HCT116 (cell line): ENCODE data around the gene IGSF21. TPM values are rescaled to one million over a fixed set of nuclear protein-coding genes. Genes with fewer than 3 reads are reported as not detected.

Experiments used
- ATAC-seq: fragments of 200-7000 bp; cut with Tn5 transposase; 2 replicates; pipeline ENCODE4 v1.9.1; 2020; ENCODE audit warnings: mild to moderate bottlenecking, moderate library complexity
- BruUV-seq: library from RNA; stranded (reverse); fragments of 400-500 nt; replicated peaks from 2 replicates; lab custom pipeline; 2021; lab: Mats Ljungman, UMichigan
- CTCF ChIA-PET: fragments of 300-600 bp; sonication (Branson Sonifier 250); formaldehyde crosslinking; loops from one replicate; lab custom pipeline; 2021; ENCODE audit warnings: antibody characterized with exemption; lab: Charles Lee
- POLR2A ChIA-PET: fragments of 300-600, 350-600 bp; sonication (Branson Sonifier 250); formaldehyde crosslinking; loops from one replicate; lab custom pipeline; 2021; ENCODE audit warnings: antibody characterized with exemption; lab: Charles Lee
- RAD21 ChIA-PET, 2 experiments: fragments of 300-600 bp; sonication (Branson Sonifier 250); formaldehyde crosslinking; loops; one replicate each; lab custom pipeline; 2023; ENCODE audit warnings: low total read pairs in 2 of 2; ENCODE audit not compliant: uncharacterized antibody in 2 of 2, unreplicated experiment in 2 of 2, low non-redundant PET in 1 of 2; lab: Charles Lee
- DNase-seq: peaks from one replicate; pipeline ENCODE4 v3.0.0-alpha.2; 2010; ENCODE audit warnings: low read depth, low spot score
- H2AFZ ChIP-seq: fragments of 200-600 bp; shearing (Covaris generic), sonication (generic); 2 replicates; pipeline ENCODE4 v1.6.1; 2017; ENCODE audit warnings: low read depth, mixed run types, mixed read lengths, antibody characterized with exemption, low read length; ENCODE audit not compliant: poor library complexity, severe bottlenecking
- H3K27ac ChIP-seq: 2 replicates; pipeline ENCODE4 v1.5.1; 2012; ENCODE audit warnings: low read depth, low read length
- H3K27me3 ChIP-seq: fragments of 200-600 bp; sonication (generic); 2 replicates; pipeline ENCODE4 v1.6.1; 2016; ENCODE audit warnings: mixed run types, low read length, mixed read lengths; ENCODE audit not compliant: insufficient read depth
- H3K36me3 ChIP-seq, 2 experiments: fragments of 200-500 bp in 1 of 2; fragments of 200-600 bp in 1 of 2; sonication (Bioruptor generic) in 1 of 2; sonication (generic) in 1 of 2; 2 replicates each; pipeline versions ENCODE4 v1.5.1 to v1.6.1; 2014 to 2016; ENCODE audit warnings: low read length in 2 of 2, inconsistent platforms in 1 of 2, mixed read lengths in 1 of 2, mixed run types in 1 of 2; ENCODE audit not compliant: insufficient read depth in 2 of 2, control insufficient read depth in 1 of 2
- H3K4me1 ChIP-seq, 2 experiments: fragments of 200-600 bp in 1 of 2; sonication (generic) in 1 of 2; 2 replicates each; pipeline versions ENCODE4 v1.5.1 to v1.6.1; 2012 to 2017; ENCODE audit warnings: low read length in 2 of 2, inconsistent platforms in 1 of 2, mild to moderate bottlenecking in 1 of 2, mixed read lengths in 1 of 2, mixed run types in 1 of 2, moderate library complexity in 1 of 2; ENCODE audit not compliant: insufficient read depth in 2 of 2, control insufficient read depth in 1 of 2
- H3K4me2 ChIP-seq: fragments of 200-600 bp; sonication (generic); 2 replicates; pipeline ENCODE4 v1.6.1; 2017; ENCODE audit warnings: mixed run types, low read length, mixed read lengths
- H3K4me3 ChIP-seq, 2 experiments: fragments of 200-600 bp in 1 of 2; sonication (generic) in 1 of 2; replicated peaks in 1 of 2; 2 replicates each; pipeline ENCODE4 v1.5.1; 2011 to 2016; ENCODE audit warnings: low read length in 2 of 2, control low read depth in 1 of 2, low read depth in 1 of 2, mild to moderate bottlenecking in 1 of 2, mixed read lengths in 1 of 2, mixed run types in 1 of 2
- H3K79me2 ChIP-seq: fragments of 200-600 bp; sonication (generic); 2 replicates; pipeline ENCODE4 v1.6.1; 2017; ENCODE audit warnings: mild to moderate bottlenecking, mixed run types, low read length, moderate library complexity, mixed read lengths; ENCODE audit not compliant: insufficient read depth
- H3K9ac ChIP-seq: fragments of 200-600 bp; sonication (generic); 2 replicates; pipeline ENCODE4 v1.6.1; 2016; ENCODE audit warnings: low read length, mixed read lengths
- H3K9me2 ChIP-seq: fragments of 200-600 bp; sonication (generic), shearing (Covaris generic); 2 replicates; pipeline ENCODE4 v1.6.1; 2017; ENCODE audit warnings: mixed run types, mild to moderate bottlenecking, moderate library complexity; ENCODE audit not compliant: insufficient read depth
- H3K9me3 ChIP-seq, 2 experiments: fragments of 200-500 bp in 1 of 2; fragments of 200-600 bp in 1 of 2; sonication (Bioruptor generic) in 1 of 2; sonication (generic) in 1 of 2; 2 replicates each; pipeline ENCODE4 v1.6.1; 2014 to 2017; ENCODE audit warnings: low read length in 2 of 2, mixed read lengths in 2 of 2, inconsistent platforms in 1 of 2, low read depth in 1 of 2, mild to moderate bottlenecking in 1 of 2, mixed run types in 1 of 2, moderate library complexity in 1 of 2; ENCODE audit not compliant: control insufficient read depth in 1 of 2, insufficient read depth in 1 of 2
- H4K20me1 ChIP-seq: fragments of 200-600 bp; sonication (generic), shearing (Covaris generic); 2 replicates; pipeline ENCODE4 v1.6.1; 2017; ENCODE audit warnings: mixed run types, mild to moderate bottlenecking, moderate library complexity; ENCODE audit not compliant: insufficient read depth
- CEBPB ChIP-seq: IDR thresholded peaks from 2 replicates; pipeline ENCODE4 v1.6.1; 2012; ENCODE audit warnings: low read depth
- EGR1 ChIP-seq: IDR thresholded peaks from 2 replicates; pipeline ENCODE4 v1.6.1; 2012; ENCODE audit warnings: low read depth
- ELF1 ChIP-seq: IDR thresholded peaks from 2 replicates; pipeline ENCODE4 v1.6.1; 2012; ENCODE audit warnings: low read depth, borderline replicate concordance
- EZH2 ChIP-seq: fragments of 200-600 bp; sonication (generic); IDR thresholded peaks from 2 replicates; pipeline ENCODE4 v1.6.1; 2017; ENCODE audit warnings: antibody characterized with exemption, mixed run types
- EZH2phosphoT487 ChIP-seq: fragments of 200-600 bp; IDR thresholded peaks from 2 replicates; pipeline ENCODE4 v1.6.1; 2018; ENCODE audit warnings: antibody characterized with exemption, borderline replicate concordance
- JUND ChIP-seq: IDR thresholded peaks from 2 replicates; pipeline ENCODE4 v1.6.1; 2012
- POLR2A ChIP-seq: IDR thresholded peaks from 2 replicates; pipeline ENCODE4 v1.7.0; 2011; ENCODE audit warnings: borderline replicate concordance; ENCODE audit not compliant: insufficient read depth, insufficient read length; ENCODE audit errors: extremely low read depth
- POLR2AphosphoS5 ChIP-seq: IDR thresholded peaks from 2 replicates; pipeline ENCODE4 v1.6.1; 2011; ENCODE audit warnings: mild to moderate bottlenecking, low read depth, low read length, moderate library complexity
- RAD21 ChIP-seq: IDR thresholded peaks from 2 replicates; pipeline ENCODE4 v1.6.1; 2012; ENCODE audit warnings: low read depth, mild to moderate bottlenecking
- SIN3A ChIP-seq: IDR thresholded peaks from 2 replicates; pipeline ENCODE4 v1.6.1; 2012; ENCODE audit warnings: low read depth
- SP1 ChIP-seq: IDR thresholded peaks from 2 replicates; pipeline ENCODE4 v1.6.1; 2012; ENCODE audit warnings: low read depth
- TCF7L2 ChIP-seq: IDR thresholded peaks from 2 replicates; pipeline ENCODE4 v1.7.0; 2011; ENCODE audit warnings: borderline replicate concordance, inconsistent platforms; ENCODE audit not compliant: insufficient read depth, insufficient read length; ENCODE audit errors: extremely low read depth
- ZFX ChIP-seq: fragments of 450-650 bp; IDR thresholded peaks from 2 replicates; pipeline ENCODE4 v1.6.1; 2017
- ZNF274 ChIP-seq: fragments of 200-500 bp; sonication (Bioruptor generic); IDR thresholded peaks from 2 replicates; pipeline ENCODE4 v1.6.1; 2014; ENCODE audit warnings: mild to moderate bottlenecking, low read depth, low read length, inconsistent platforms
- intact Hi-C: fragments of 100-400 bp; cut with micrococcal nuclease; formaldehyde crosslinking; loops from 2 replicates; pipeline ENCODE4 v1.10.0; 2022
- total RNA-seq: library from RNA; stranded (reverse); gene quantifications from one replicate; pipeline ENCODE4 v1.2.1, GENCODE V29; 2021; ENCODE audit not compliant: unreplicated experiment
- TF ChIP-seq, protein P1 (sequence below): IDR thresholded peaks from 2 replicates; pipeline ENCODE4 v1.6.1; 2012
- TF ChIP-seq, protein P2 (sequence below): IDR thresholded peaks from 2 replicates; pipeline ENCODE4 v1.6.1; 2012
- TF ChIP-seq, protein P3 (sequence below): IDR thresholded peaks from 2 replicates; pipeline ENCODE4 v1.6.1; 2011; ENCODE audit warnings: mild to moderate bottlenecking, low read length, moderate library complexity; ENCODE audit not compliant: insufficient replicate concordance; ENCODE audit errors: extremely low read depth
- TF ChIP-seq, protein P4 (sequence below): IDR thresholded peaks from 2 replicates; pipeline ENCODE4 v1.6.1; 2012; ENCODE audit warnings: low read depth

IGSF21 gene
- total RNA-seq, 1 experiment from 2014 or later = not detected

DNA sequence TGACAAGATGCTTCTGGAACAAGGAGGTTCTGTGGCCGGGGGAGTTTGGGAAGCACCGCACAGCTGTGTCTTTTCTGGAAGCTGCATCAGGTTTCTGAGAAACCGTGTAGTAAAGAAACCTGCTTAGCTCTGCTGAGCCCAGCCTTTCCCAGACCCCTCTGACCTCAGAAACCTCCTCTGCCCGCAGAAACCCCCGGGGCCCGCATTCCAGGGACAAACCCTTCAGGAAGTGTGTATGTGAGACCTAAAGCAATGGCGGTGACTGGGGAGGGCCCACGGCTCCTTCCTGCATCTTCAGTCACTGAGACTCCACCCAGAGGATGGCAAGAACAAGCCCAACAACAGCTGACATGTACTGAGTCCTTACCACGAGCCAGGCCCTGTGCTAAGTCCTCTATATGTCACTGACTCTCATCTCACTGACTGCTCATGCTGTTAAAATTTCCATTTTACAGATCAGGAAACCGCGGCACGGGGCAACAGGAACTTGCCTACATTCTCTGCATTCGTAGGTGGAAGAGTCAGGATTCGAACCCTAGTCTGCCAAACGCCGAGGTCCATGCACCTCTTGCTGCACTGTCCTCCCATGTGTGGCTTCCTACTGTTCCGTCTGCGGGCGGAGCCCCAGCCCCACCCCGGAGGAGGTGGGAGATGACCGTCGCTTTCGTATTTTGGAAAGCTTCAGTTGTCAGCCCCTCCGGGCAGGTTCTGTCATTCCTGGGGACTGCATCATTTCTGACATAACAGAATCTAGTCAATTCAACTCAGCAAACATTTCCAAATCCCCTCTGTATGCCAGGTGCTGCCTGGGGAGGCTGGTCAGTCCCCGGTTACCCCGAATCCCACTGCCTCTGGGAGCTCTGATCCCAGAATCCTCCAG lies 299.8 kb downstream of the IGSF21 start:
- Histone ChIP-seq H3K4me2 (no peak overlapping the region), H4K20me1 (no peaks in the 10 kb centered on the region), H3K79me2 (no peaks in the 10 kb centered on the region), H3K9me3 (peaks cover 5% of the 10 kb centered on the region in 2 experiments; a peak in 2 of 4 replicates), H3K4me1 (peaks cover 0 to 1% of the 10 kb centered on the region in 2 experiments; a peak in 1 of 4 replicates), H3K36me3 (no peaks in the 10 kb centered on the region), H2AFZ (no peak overlapping the region), H3K4me3 (no peak overlapping the region), H3K27me3 (no peaks in the 10 kb centered on the region), H3K27ac (no peak overlapping the region), H3K9ac (no peak overlapping the region), H3K9me2 (no peaks in the 10 kb centered on the region)
- DNase-seq (no peak), ATAC-seq (no peak)
- ChIA-PET POLR2A (no interaction called here), RAD21 (no interaction called here), CTCF (no interaction called here)
- BruUV-seq = no TSS peak
- no peak for TF ChIP-seq POLR2AphosphoS5
- TF ChIP-seq TCF7L2 = no peak
- no peak for TF ChIP-seq EGR1
- no peak for TF ChIP-seq EZH2
- no peak for TF ChIP-seq ZNF274
- TF ChIP-seq, protein P1, sequence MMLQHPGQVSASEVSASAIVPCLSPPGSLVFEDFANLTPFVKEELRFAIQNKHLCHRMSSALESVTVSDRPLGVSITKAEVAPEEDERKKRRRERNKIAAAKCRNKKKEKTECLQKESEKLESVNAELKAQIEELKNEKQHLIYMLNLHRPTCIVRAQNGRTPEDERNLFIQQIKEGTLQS = no peak
- no peak for TF ChIP-seq SIN3A
- TF ChIP-seq, protein P2, sequence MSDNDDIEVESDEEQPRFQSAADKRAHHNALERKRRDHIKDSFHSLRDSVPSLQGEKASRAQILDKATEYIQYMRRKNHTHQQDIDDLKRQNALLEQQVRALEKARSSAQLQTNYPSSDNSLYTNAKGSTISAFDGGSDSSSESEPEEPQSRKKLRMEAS = no peak
- TF ChIP-seq, protein P3, sequence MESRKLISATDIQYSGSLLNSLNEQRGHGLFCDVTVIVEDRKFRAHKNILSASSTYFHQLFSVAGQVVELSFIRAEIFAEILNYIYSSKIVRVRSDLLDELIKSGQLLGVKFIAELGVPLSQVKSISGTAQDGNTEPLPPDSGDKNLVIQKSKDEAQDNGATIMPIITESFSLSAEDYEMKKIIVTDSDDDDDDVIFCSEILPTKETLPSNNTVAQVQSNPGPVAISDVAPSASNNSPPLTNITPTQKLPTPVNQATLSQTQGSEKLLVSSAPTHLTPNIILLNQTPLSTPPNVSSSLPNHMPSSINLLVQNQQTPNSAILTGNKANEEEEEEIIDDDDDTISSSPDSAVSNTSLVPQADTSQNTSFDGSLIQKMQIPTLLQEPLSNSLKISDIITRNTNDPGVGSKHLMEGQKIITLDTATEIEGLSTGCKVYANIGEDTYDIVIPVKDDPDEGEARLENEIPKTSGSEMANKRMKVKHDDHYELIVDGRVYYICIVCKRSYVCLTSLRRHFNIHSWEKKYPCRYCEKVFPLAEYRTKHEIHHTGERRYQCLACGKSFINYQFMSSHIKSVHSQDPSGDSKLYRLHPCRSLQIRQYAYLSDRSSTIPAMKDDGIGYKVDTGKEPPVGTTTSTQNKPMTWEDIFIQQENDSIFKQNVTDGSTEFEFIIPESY = no peak
- TF ChIP-seq JUND = no peak
- TF ChIP-seq RAD21 = no peak
- TF ChIP-seq POLR2A = no peak
- no peak for TF ChIP-seq EZH2phosphoT487
- no peak for TF ChIP-seq SP1
- no peak for TF ChIP-seq ZFX
- TF ChIP-seq ELF1 = no peak
- no peak for TF ChIP-seq CEBPB
- TF ChIP-seq, protein P4, sequence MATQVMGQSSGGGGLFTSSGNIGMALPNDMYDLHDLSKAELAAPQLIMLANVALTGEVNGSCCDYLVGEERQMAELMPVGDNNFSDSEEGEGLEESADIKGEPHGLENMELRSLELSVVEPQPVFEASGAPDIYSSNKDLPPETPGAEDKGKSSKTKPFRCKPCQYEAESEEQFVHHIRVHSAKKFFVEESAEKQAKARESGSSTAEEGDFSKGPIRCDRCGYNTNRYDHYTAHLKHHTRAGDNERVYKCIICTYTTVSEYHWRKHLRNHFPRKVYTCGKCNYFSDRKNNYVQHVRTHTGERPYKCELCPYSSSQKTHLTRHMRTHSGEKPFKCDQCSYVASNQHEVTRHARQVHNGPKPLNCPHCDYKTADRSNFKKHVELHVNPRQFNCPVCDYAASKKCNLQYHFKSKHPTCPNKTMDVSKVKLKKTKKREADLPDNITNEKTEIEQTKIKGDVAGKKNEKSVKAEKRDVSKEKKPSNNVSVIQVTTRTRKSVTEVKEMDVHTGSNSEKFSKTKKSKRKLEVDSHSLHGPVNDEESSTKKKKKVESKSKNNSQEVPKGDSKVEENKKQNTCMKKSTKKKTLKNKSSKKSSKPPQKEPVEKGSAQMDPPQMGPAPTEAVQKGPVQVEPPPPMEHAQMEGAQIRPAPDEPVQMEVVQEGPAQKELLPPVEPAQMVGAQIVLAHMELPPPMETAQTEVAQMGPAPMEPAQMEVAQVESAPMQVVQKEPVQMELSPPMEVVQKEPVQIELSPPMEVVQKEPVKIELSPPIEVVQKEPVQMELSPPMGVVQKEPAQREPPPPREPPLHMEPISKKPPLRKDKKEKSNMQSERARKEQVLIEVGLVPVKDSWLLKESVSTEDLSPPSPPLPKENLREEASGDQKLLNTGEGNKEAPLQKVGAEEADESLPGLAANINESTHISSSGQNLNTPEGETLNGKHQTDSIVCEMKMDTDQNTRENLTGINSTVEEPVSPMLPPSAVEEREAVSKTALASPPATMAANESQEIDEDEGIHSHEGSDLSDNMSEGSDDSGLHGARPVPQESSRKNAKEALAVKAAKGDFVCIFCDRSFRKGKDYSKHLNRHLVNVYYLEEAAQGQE = no peak
- intact Hi-C loops = no loop called here
